DMS53 treated with DMSO at 0.1 percent for 48 hours (cell line): ENCODE results near the gene FNIP1.
"Not testable (repeated sequence)": the region's sequence is repeated elsewhere in the genome, so short reads cannot be mapped to it uniquely, and the experiment has no call there.

Experiments used
- DNase-seq: peaks from one replicate; lab custom pipeline; 2025; ENCODE audit not compliant: unreplicated experiment; lab: John Stamatoyannopoulos, UW

FNIP1 gene

DNA sequence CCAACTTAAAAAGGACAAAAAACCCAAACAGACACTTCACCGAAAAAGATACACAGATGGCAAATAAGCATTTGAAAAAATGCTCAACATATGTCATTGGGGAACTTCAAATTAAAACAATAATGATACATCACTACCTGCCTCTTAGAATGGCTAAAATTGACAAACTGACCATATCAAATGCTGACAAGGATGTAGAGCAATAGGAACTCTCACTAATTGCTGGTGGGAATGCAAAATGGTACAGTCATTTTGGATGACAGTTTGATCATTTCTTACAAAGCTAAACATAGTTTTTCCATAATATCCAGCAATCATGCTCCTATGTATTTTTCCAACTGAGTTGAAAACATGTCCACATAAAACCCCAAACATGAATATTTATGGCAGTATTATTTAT, 102.9 kb downstream of the FNIP1 start:
- DNase-seq: no peak

DNA sequence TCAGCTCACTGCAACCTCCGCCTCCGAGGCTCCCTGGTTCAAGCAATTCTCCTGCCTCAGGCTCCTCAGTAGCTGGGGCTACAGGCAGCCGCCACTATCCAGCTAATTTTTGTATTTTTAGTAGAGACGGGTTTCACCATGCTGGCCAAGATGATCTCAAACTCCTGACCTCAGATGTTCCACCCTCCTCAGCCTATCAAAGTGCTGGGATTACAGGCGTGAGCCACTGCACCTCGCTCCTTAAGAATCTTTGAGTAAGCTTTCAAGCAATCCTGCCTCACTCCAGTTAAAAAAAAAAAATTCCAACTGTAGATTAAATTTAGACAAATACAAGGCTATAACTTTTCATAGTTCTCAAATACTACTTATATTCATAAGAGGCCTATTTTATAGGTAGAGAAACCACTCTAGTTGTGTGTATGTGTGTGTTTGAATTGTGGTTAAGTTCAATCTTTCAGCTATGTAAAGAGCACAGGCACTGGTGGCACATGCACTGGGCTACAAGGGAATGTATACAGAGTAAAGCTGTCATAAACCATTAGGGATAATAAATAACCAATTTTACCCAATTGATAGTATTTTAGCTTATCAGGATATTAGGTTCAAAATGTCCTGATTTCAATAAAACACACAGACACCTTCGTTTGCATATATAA, 111.2 kb downstream of the FNIP1 start:
- DNase-seq: no peak

DNA sequence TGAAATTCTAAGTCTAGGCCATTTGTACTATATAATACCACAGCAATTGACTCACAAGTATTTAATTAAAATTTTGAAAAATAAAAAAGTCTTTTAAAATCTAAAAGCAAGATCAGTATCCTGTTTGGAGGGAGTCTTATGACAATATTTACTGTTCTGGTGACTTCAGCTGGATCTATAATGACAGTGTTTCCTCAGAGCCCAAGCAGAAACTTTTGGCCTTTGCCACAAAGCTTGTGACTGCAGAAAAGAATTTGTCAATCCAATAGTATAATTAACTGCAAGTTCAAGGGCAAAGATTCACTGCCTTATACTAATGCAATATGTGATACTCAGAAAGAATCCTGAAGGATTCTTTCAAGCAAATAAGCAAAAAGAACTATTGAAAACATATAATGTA, 112.2 kb downstream of the FNIP1 start:
- no peak for DNase-seq

DNA sequence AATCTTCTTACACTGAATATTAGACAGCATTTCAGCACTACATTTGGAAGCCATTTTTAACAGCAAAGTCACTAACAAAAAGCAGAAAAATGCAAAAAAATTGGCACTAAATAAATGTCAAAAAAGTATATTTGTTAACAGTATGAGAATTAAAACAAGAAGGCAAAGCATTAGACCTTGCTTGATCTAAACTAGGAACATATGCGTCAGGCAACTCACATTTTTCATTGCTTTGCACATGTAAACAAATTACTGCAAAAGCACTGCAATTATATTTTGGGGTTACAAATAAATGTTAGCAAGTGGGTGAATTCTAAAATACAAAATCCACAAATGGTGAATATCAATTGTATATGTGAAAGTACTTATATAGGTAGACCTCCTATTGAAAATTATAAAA, 112.8 kb downstream of the FNIP1 start:
- no peak for DNase-seq

DNA sequence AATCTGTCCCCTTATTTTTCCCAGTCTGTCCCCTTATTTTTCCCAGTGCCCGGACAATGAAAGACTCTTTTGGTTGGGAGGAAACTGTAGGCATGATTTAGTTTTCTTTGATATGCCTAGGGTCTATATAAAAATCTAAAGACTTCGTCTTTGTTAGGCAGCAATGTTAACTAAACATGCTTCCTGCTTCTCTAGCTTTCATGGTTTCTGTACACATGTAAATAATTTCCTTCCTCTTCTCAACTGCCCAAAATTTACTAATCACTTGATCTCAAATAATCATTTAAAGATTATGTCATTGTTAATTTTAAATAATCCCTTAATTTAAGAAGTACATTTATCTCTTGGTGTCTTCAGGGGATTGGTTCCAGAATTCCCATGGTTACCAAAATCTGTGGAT, 114.0 kb downstream of the FNIP1 start:
- DNase-seq: no peak

DNA sequence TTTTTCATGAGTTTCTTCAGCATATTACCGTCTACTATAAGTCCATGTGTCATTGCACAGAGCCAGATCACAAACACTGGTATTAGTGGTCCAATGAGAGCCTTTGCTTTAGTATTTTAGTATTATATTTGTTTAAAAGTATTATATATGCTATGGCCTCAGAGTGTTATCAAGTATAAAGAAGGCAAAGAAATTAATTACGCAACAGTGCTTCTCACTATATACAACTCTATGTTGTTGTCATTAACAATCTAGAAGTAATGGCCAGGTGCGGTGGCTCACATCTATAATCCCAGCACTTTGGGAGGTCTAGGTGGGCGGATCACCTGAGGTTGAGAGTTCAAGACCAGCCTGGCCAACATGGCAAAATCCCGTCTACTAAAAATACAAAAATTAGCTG, 114.6 kb downstream of the FNIP1 start:
- DNase-seq: no peak

DNA sequence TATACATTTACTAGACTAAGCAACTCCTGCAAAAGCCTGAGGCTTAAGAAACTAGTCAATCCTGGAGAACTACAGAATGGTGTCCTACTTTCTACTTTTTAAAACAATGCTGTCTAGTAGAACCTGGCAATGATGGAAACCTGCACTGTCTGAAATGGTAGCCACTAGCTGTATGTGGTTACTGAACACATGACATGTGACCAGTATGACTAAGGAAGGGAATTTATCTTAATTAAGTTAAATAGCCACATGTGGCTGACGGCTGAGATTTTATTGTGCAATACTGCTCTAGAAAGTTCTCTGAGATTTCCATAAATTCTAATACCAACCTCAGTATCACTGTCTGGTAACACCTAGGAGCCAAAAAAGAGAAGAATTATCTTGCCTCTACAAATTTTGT, 116.9 kb downstream of the FNIP1 start:
- no peak for DNase-seq

DNA sequence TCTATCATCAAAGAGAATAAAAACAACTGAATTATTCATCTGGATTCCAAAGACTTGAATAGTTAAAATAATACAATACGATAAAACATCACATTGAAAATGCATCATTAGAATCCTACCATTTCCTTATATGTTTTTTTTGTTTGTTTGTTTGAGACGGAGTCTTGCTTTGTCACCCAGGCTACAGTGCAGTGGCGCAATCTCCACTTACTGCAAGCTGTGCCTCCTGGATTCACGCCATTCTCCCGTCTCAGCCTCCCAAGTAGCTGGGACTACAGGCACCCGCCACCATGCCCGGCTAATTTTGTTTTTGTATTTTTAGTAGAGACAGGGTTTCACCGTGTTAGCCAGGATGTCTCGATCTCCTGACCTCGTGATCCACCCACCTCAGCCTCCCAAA, 118.5 kb downstream of the FNIP1 start:
- DNase-seq: not testable (repeated sequence)

DNA sequence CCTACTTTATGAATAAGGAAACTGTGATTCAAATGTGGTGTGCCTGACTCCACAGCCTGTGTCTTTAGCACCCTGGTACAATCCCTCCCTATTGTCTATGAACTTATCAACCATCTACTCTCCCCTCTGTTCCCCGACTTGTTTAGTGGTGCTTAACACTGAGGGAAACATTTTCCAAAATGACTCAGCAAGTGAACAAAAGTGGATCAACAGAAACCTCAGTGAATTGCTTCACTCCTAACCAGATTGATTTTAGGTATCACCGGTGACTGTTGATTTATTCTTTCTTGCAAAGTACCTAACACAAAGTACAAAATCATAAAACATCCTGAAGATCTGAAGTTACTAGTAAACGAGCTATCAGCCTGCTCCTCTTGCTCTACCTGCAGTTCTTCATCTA, 119.7 kb downstream of the FNIP1 start:
- no peak for DNase-seq

DNA sequence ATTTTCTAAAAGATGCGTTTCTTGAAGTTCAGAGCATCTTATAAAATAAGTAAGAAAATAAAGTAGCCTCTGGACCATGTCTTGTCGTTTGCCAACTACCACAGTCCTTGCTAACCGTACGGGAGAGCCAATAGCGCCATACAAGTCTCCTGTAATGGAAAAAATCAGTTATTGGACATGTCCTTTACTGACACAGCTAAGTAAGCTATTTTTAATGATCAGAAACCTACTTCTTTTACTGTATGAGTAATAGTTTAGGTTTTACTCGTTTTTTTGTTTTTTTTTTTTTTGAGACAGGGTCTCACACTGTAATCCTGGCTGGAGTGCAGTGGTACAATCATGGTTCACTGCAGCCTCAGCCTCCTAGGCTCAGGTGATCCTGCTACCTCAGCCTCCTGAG, 124.0 kb downstream of the FNIP1 start:
- no peak for DNase-seq

DNA sequence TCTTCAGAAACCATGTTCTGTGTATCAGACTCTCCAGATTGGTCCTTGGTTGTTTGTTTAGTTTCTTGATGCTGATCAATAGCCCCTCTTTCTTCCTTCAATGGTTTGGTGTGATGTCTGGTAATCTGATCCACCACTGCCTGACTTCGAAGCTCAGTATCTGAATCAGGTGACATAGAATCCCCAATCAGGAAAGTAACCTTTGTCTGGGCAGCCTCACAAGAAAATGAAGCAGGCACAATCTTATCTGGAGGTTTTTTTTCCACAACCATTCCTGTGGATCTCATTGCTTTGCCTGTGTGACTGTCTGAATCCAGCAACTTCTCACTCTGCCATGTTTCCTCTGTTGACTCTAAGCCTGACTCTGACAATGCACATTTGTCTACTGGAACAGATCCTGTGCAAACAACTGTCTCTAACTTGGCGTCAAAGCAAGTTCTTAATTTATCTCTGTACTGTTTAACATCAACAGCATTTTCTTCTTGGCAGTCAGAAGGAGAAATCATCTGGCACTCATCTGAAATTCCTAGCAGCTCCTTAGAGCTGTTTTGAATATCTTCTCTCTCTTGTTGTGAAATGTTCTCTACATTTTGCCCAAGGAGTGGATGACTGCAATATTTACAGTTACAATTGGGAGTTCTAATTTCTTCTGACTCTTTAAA, 124.7 kb downstream of the FNIP1 start:
- DNase-seq: no peak

DNA sequence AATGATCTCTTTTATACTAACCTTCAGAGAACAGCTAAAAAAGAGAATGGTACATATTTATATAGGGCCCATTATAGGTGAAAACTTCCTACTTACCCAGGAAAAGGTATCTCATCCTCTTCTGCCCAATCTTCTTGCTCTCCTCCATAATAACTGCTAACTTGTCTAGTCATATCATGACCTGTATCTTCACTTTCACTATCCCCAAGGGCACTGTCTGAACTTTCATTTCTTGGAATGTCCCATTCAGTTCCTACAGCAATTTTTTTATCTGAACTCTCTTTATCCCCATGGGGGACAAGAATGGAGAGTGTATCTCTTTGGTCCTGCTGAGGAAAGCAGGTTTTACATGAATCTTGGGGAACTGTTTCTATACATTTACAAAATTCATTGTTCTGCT, 125.4 kb downstream of the FNIP1 start:
- no peak for DNase-seq

DNA sequence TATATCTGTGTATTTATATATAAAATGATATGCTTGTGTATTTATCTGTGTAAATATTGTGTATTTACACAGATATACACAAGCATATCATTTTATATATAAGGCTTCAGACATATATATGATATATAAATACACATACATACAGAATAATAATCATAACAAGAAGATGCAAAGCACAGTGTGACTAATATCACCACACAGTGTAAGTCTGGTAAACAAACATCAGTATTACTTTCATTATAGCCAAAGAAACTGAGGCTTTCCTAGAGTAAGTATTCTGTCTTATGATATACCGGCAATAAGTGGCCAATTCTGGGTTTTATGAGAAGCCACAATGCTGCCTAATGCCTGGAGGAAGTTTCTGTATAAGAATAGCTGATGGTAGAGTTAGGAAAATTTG, 131.9 kb downstream of the FNIP1 start:
- no peak for DNase-seq

DNA sequence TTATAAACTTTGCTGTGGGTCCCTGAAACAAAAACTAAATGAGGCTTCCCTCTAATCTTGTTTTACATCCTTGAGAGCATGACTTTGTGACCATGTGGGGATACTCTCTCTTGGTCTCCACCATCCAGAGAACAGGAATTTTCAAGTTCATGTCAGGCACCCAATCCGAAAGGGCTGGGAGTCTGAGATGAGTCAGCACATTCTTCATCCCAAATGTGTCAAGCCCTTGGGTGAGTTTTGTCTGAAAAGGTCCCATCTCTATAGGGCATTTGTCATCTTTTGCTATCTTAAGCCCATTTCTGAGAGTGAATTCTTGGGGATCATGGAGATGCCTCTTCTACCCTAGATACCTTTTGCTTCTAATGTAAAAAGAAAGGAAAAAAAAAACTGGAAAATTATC, 134.9 kb downstream of the FNIP1 start:
- DNase-seq: no peak

DNA sequence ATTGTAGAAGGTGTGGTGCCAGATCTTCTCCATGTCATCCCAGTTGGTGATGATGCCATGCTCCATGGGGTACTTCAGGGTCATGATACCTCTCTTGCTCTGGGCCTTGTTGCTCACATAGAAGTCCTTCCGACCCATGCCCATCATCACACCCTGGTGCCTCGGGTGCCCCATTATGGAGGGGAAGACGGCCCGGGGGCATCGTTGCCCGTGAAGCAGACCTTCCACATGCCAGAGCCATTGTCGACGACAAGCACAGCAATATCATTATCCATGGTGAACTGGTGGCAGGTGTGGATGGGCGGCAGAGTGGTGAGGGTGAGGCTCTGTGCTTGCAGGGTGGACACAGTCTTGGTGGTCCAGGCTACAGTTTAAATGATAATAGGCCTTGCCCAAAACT, 137.0 kb downstream of the FNIP1 start:
- DNase-seq: no peak

DNA sequence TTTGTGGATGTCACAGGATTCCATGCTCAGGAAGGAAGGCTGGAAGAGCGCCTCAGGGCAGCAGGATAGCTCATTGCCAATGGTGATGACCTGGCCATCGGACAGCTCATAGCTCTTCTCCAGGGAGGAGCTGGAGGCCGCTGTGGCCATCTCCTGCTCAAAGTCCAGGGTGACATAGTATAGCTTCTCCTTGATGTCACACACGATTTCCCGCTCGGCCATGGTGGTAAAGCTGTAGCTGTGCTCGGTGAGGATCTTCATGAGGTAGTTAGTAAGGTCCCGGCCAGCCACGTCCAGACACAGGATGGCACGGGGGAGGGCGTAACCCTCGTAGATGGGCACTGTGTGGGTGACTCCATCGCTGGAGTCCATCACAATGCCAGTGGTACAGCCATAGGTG, 137.5 kb downstream of the FNIP1 start:
- DNase-seq: no peak

DNA sequence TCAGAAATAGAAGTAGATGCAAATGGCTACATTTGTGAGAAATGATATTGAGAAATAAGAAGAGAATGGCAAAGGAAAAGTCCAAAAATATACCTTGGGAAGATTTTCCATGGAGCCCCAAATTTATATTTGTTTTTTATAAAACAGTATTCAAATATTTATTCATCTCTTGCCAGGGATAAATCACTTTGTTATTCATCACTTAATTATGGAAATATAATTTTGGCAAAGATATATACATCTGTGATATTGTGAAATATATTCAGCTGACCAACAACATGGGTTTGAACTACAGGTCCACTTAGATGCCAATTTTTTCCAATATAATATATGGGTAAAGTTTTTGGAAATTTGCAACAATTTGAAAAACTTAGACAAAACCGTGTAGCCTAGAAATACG, 142.0 kb downstream of the FNIP1 start:
- DNase-seq: no peak

DNA sequence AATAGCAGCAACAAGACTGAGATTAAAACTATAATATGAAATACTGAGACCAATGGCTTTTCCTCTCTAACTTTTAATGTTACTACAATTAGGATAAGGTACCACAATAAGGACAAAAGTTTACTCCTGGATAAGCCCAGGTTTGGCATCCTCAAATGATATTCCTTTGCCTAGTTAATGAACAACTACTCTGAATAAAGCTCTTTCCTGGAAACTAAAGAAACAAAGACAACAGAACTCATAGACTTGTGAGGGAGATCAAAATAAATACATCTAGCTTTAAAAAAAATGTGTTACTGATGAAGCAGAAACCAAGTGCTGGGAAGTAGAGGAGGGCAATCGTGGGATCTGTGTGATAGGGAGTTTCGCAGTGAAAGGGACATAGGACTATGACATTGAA, 142.5 kb downstream of the FNIP1 start:
- DNase-seq: no peak

DNA sequence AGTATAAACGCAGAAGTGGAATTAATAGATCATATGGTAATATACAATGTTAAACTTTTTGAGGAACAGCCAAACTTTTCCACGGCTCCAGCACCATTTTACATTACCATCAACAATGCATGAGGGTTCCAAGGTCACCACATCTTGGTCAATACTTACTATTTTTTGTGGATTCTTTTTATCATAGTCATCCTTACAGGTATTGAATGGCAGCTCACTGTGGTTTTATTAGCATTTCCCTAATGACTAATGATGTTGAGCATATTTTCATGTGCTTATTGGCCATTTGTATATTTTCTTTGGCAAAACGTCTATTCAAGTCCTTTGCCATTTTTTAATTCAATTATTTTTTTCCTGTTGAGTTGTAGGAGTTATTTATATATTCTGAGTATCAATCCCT, 147.7 kb downstream of the FNIP1 start:
- DNase-seq: no peak

DNA sequence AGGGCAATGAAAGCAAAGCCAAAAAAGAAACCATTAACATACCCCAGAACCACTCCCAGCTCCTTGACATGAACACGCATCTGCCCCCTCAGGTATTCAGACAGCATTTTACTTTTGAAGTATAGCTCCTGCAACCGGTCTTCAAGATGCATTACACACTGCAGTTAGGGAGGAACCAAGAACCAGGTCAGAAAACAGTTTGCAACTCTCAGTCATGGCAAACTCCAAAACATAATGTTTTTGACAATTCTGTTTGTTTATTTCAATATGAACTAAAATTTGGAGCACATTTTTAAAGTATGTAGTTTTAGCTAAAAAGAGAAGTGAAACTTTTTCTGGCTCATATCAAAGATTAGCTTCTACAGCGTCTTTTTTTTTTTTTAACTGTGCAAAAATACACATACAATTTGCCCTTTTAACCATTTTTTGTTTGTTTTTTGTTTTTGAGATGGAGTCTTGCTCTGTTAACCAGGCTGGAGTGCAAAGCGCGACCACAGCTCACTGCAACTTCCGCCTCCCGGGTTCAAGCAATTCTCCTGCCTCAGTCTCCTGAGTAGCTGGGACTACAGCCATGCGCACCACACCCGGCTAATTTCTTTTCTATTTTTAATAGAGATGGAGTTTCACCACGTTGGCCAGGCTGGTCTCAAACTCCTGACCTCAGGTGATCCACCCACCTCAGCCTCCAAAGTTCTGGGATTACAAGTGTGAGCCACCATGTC, 149.6 kb downstream of the FNIP1 start:
- no peak for DNase-seq

DNA sequence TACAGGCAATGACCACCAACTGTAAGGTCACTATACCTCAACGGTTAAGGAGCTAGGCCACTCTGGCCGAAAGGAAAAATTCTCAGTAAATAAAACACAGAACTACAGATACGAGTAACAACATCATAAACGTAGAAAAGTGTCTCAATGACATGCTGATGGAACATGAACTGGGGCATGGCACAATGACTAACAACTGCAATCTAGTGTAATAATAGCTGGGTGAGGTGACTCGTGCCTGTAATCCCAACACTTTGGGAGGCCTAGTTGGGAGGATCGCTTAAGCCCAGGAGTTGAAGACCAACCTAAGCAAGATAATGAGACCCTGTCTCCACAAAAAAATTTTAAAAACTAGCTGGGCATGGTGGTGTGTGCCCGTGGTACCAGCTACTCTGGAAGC, 152.0 kb downstream of the FNIP1 start:
- no peak for DNase-seq

DNA sequence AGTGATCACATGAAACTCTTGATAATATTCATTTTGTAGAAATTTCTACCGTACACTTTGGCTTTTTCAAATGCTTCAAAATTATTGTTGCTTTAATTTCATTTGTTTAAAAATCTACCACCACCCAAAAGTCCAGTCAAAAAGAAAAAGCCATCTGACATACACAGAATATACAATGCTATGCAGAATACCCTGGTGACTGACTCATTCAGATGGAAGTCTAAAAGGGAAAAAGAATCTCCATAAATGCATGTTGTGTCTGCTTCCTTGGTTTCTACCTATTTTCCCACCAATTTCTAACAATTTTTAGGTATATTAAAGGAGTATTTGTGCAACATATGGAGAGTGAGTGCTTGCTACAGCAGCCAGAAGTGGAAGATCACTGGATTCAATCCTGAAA, 152.4 kb downstream of the FNIP1 start:
- no peak for DNase-seq

DNA sequence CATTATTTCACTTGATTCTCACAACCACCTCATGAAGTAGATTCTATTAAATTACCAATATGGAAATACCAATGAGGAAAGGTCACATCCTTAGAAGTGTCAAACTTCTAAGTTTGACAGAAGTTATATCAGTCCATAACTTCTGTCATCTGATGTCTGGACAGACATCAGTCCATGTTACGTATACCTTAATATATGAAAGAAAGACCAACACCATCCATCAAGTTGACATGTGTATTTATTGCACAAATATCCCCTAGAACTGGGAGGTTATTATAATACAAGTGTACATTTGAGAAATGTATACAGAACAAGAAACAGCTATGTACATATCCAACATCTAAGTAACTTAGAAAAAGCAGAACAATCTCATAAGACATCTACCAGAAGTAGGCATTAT, 155.3 kb downstream of the FNIP1 start:
- no peak for DNase-seq
